HS-27A (cell line): ENCODE measurements around the gene LRRK1.

Source experiments
- DNase-seq: peaks from one replicate; pipeline ENCODE4 v3.0.0-alpha.2; 2012; ENCODE audit warnings: low read depth, missing footprints

The LRRK1 gene

GRCh38 chr15:100918690-100919480 is at the start of gene LRRK1:
TSS of gene LRRK1 (plus strand) at chr15:100919357. CDS start at chr15:100924633, 5,276 bp downstream.
- DNase-seq: peak; percentile 35

GRCh38 chr15:100873029-100873677 is 46.0 kb upstream of the LRRK1 start:
- peak; percentile 58 for DNase-seq

GRCh38 chr15:100875495-100875894 is 43.7 kb upstream of the LRRK1 start:
- no peak for DNase-seq

GRCh38 chr15:100875976-100876375 is 43.2 kb upstream of the LRRK1 start:
- no peak for DNase-seq

GRCh38 chr15:100877551-100877950 is 41.6 kb upstream of the LRRK1 start:
- DNase-seq: no peak

- DNase-seq: no peak
These were observed 41.0 kb upstream of the LRRK1 start for GRCh38 chr15:100878130-100878529.

GRCh38 chr15:100878648-100879047 is 40.5 kb upstream of the LRRK1 start:
- no peak for DNase-seq

GRCh38 chr15:100879061-100879463 is 40.1 kb upstream of the LRRK1 start:
- DNase-seq: no peak

- no peak for DNase-seq
These were observed 39.6 kb upstream of the LRRK1 start, which contains the start of gene ALDH1A3 for GRCh38 chr15:100879464-100880138. TSS of gene ALDH1A3 (plus strand) at chr15:100879831. CDS start at chr15:100879908, 77 bp downstream.

- DNase-seq: no peak
These were observed 38.8 kb upstream of the LRRK1 start for GRCh38 chr15:100880139-100880896.

- no peak for DNase-seq
These were observed 38.3 kb upstream of the LRRK1 start for GRCh38 chr15:100880897-100881242.

GRCh38 chr15:100881573-100882336 is 37.4 kb upstream of the LRRK1 start:
- no peak for DNase-seq

GRCh38 chr15:100885116-100885515 is 34.0 kb upstream of the LRRK1 start:
- no peak for DNase-seq

GRCh38 chr15:100885811-100886210 is 33.3 kb upstream of the LRRK1 start:
- no peak for DNase-seq

- no peak for DNase-seq
These were observed 31.8 kb upstream of the LRRK1 start for GRCh38 chr15:100887211-100887913.

GRCh38 chr15:100889385-100890050 is 29.6 kb upstream of the LRRK1 start:
- DNase-seq: no peak

- DNase-seq: no peak
These were observed 29.0 kb upstream of the LRRK1 start for GRCh38 chr15:100890051-100890720.

- no peak for DNase-seq
These were observed 28.3 kb upstream of the LRRK1 start for GRCh38 chr15:100890850-100891249.

- no peak for DNase-seq
These were observed 27.7 kb upstream of the LRRK1 start for GRCh38 chr15:100891307-100892012.
